IMR-90 (cell line): ENCODE measurements around the gene SLC38A11. TPM values are rescaled to one million over a fixed set of nuclear protein-coding genes. Genes with fewer than 3 reads are reported as not detected.
"Not testable (repeated sequence)": the region's sequence is repeated elsewhere in the genome, so short reads cannot be mapped to it uniquely, and the experiment has no call there.

ENCODE experiments used
- ATAC-seq: fragments of 200-7000 bp; cut with Tn5 transposase; 2 replicates; pipeline ENCODE4 v1.9.1; 2020; ENCODE audit warnings: low read depth, mild to moderate bottlenecking, moderate library complexity
- BruUV-seq: library from RNA; stranded (reverse); fragments of 400-500 nt; replicated peaks from 2 replicates; lab custom pipeline; 2021; lab: Mats Ljungman, UMichigan
- CTCF ChIA-PET: fragments of 300-600 bp; formaldehyde crosslinking; extraction: SDS; loops from one replicate; lab custom pipeline; 2021; ENCODE audit warnings: antibody characterized with exemption; lab: Yijun Ruan, JAX
- POLR2A ChIA-PET: fragments of 300-600 bp; sonication (Branson Sonifier 250); formaldehyde crosslinking; loops from one replicate; lab custom pipeline; 2022; ENCODE audit warnings: antibody characterized with exemption; ENCODE audit not compliant: unreplicated experiment; lab: Charles Lee
- DNase-seq: peaks from one replicate; pipeline ENCODE4 v3.0.0; 2013
- H2AFZ ChIP-seq: replicated peaks from 2 replicates; pipeline ENCODE3; 2013; ENCODE audit warnings: low read length, mild to moderate bottlenecking; ENCODE audit not compliant: poor library complexity
- H2AK5ac ChIP-seq: 2 replicates; pipeline ENCODE4 v1.6.1; 2013; ENCODE audit warnings: low read depth, low read length, inconsistent platforms
- H2AK9ac ChIP-seq: replicated peaks from 2 replicates; pipeline ENCODE3; 2013; ENCODE audit warnings: mild to moderate bottlenecking, low read depth, low read length, moderate library complexity; ENCODE audit not compliant: poor library complexity
- H2BK120ac ChIP-seq: 2 replicates; pipeline ENCODE4 v1.6.1; 2013; ENCODE audit warnings: low read depth, low read length, inconsistent platforms
- H2BK15ac ChIP-seq: 3 replicates; pipeline ENCODE4 v1.6.1; 2013; ENCODE audit warnings: low read depth, low read length, inconsistent platforms
- H2BK20ac ChIP-seq: 2 replicates; pipeline ENCODE4 v1.6.1; 2013; ENCODE audit warnings: low read depth, mild to moderate bottlenecking, inconsistent platforms, low read length, moderate library complexity
- H2BK5ac ChIP-seq: 2 replicates; pipeline ENCODE4 v1.6.1; 2013; ENCODE audit warnings: mild to moderate bottlenecking, low read depth, low read length, inconsistent platforms; ENCODE audit not compliant: poor library complexity, severe bottlenecking
- H3K14ac ChIP-seq: replicated peaks from 2 replicates; pipeline ENCODE4 v1.6.1; 2013; ENCODE audit warnings: low read depth, low read length, inconsistent platforms
- H3K18ac ChIP-seq: 2 replicates; pipeline ENCODE4 v1.6.1; 2013; ENCODE audit warnings: low read depth, low read length, control low read depth
- H3K23ac ChIP-seq: 2 replicates; pipeline ENCODE4 v1.6.1; 2013; ENCODE audit warnings: low read depth, low read length, inconsistent platforms
- H3K27ac ChIP-seq: 2 replicates; pipeline ENCODE4 v1.5.1; 2013; ENCODE audit warnings: mild to moderate bottlenecking, control low read depth, low read length; ENCODE audit not compliant: insufficient read depth
- H3K27me3 ChIP-seq: 2 replicates; pipeline ENCODE4 v1.6.1; 2013; ENCODE audit warnings: low read length; ENCODE audit not compliant: control insufficient read depth, insufficient read depth
- H3K36me3 ChIP-seq: 2 replicates; pipeline ENCODE4 v1.6.1; 2013; ENCODE audit warnings: low read length, mixed read lengths; ENCODE audit not compliant: control insufficient read depth, insufficient read depth
- H3K4ac ChIP-seq: 2 replicates; pipeline ENCODE4 v1.6.1; 2013; ENCODE audit warnings: low read depth, low read length, inconsistent platforms
- H3K4me1 ChIP-seq: 2 replicates; pipeline ENCODE4 v1.6.1; 2013; ENCODE audit warnings: low read length, mixed read lengths; ENCODE audit not compliant: control insufficient read depth, insufficient read depth
- H3K4me2 ChIP-seq: 2 replicates; pipeline ENCODE4 v1.6.1; 2013; ENCODE audit warnings: low read depth, mild to moderate bottlenecking, control low read depth, low read length, moderate library complexity
- H3K4me3 ChIP-seq: 2 replicates; pipeline ENCODE4 v1.5.1; 2013; ENCODE audit warnings: low read depth, mild to moderate bottlenecking, control low read depth, low read length, moderate library complexity; ENCODE audit not compliant: insufficient read depth
- H3K56ac ChIP-seq: 2 replicates; pipeline ENCODE4 v1.6.1; 2013; ENCODE audit warnings: low read length, inconsistent platforms; ENCODE audit not compliant: insufficient read depth; ENCODE audit errors: extremely low read depth
- H3K79me1 ChIP-seq, 2 experiments: 2 replicates each; pipeline ENCODE4 v1.6.1; 2013; ENCODE audit warnings: low read length in 2 of 2, inconsistent platforms in 1 of 2, low read depth in 1 of 2
- H3K9ac ChIP-seq: 2 replicates; pipeline ENCODE4 v1.6.1; 2013; ENCODE audit warnings: low read depth, low read length, control low read depth
- H3K9me1 ChIP-seq: 2 replicates; pipeline ENCODE4 v1.6.1; 2013; ENCODE audit warnings: low read length, inconsistent platforms; ENCODE audit not compliant: insufficient read depth
- H3K9me3 ChIP-seq: 2 replicates; pipeline ENCODE4 v1.6.1; 2013; ENCODE audit warnings: low read length; ENCODE audit not compliant: control insufficient read depth, insufficient read depth
- H4K20me1 ChIP-seq: 2 replicates; pipeline ENCODE4 v1.6.1; 2013; ENCODE audit warnings: low read length, inconsistent platforms; ENCODE audit not compliant: insufficient read depth
- H4K5ac ChIP-seq: 2 replicates; pipeline ENCODE4 v1.6.1; 2013; ENCODE audit warnings: mild to moderate bottlenecking, low read depth, low read length, control low read depth
- H4K8ac ChIP-seq, 2 experiments: 2 replicates each; pipeline ENCODE4 v1.6.1; 2013; ENCODE audit warnings: low read depth in 2 of 2, low read length in 2 of 2, control low read depth in 1 of 2, inconsistent platforms in 1 of 2
- H4K91ac ChIP-seq: 2 replicates; pipeline ENCODE4 v1.6.1; 2013; ENCODE audit warnings: low read depth, low read length, inconsistent platforms; ENCODE audit not compliant: insufficient read depth
- dilution Hi-C: fragments of 300-500 bp; cut with HindIII; formaldehyde crosslinking; loops from one replicate; pipeline ENCODE4 v1.14.3; 2018; ENCODE audit warnings: low sequenced_read_pairs; ENCODE audit not compliant: unreplicated experiment
- in situ Hi-C: fragments of 300-500 bp; cut with MboI; formaldehyde crosslinking; loops from 3 replicates; pipeline ENCODE4 v1.14.3; 2019; ENCODE audit warnings: low sequenced_read_pairs, inconsistent platforms, mixed read lengths
- intact Hi-C: fragments of 100-400 bp; cut with micrococcal nuclease; formaldehyde crosslinking; loops from 2 replicates; pipeline ENCODE4 v1.10.0; 2022
- polyA plus RNA-seq, 3 experiments: library from polyadenylated mRNA; depleted of rRNA; stranded (reverse); fragments of >200 nt; gene quantifications; 2 replicates each; pipeline ENCODE4 v1.2.3, GENCODE V29; 2012; ENCODE audit warnings: low replicate concordance in 1 of 3
- total RNA-seq: library from RNA; depleted of rRNA; stranded (reverse); fragments of >200 nt; gene quantifications from 2 replicates; pipeline ENCODE4 v1.2.3, GENCODE V29; 2012

SLC38A11 gene
- total and polyA plus RNA-seq, 2 of the 4 experiments (the other 2 are of a cell fraction), result 0.18 to 0.21 TPM

- Histone ChIP-seq H4K5ac (peak overlapping the region; percentile 81), H4K91ac (peak overlapping the region; percentile 86; the same call in 1 of the 2 replicates), H2BK5ac (peak overlapping the region; percentile 86), H2AFZ (peak overlapping the region; percentile 75), H3K23ac (peak overlapping the region; percentile 56), H3K14ac (peak overlapping the region; percentile 80), H3K4ac (peak overlapping the region; percentile 96), H4K8ac (peak overlapping the region; percentile 73 to 74; a peak in 3 of 4 replicates), H2AK5ac (peak overlapping the region; percentile 92), H2AK9ac (peak overlapping the region; percentile 42), H3K27ac (peak overlapping the region; percentile 83; the same call in 1 of the 2 replicates), H2BK15ac (peak overlapping the region; percentile 95; the same call in 1 of the 3 replicates), H3K18ac (peak overlapping the region; percentile 93), H3K9me1 (peaks cover 11% of the 10 kb centered on the region), H3K9ac (peak overlapping the region; percentile 59; the same call in 1 of the 2 replicates), H2BK120ac (peak overlapping the region; percentile 96), H2BK20ac (peak overlapping the region; percentile 93), H3K56ac (peak overlapping the region; percentile 40; the same call in 1 of the 2 replicates)
- H3K4me1 ChIP-seq, H3K79me1 ChIP-seq, H3K36me3 ChIP-seq, H3K9me3 ChIP-seq, BruUV-seq, H3K27me3 ChIP-seq, H3K4me3 ChIP-seq, dilution Hi-C loops, H3K4me2 ChIP-seq, POLR2A ChIA-PET, in situ Hi-C loops, H4K20me1 ChIP-seq: not testable (repeated sequence)
- DNase-seq, result peak; percentile 31
- ATAC-seq, result peak; percentile 48
- CTCF ChIA-PET, result interaction anchor here (0.6 to 1.6 kb wide), 5 partner anchors 23 to 252 kb away, joined by 3 to 8 read pairs (median 4); partner anchors contain the start of gene COBLL1
- intact Hi-C loops, result loop anchor here (5.0 to 10.0 kb wide), 3 partner anchors 69 to 883 kb away; partner anchors contain the start of gene COBLL1
These were observed 36.2 kb upstream of the SLC38A11 start for GRCh38 chr2:164991361-164992092.
